SK-N-SH (cell line): Measurements from ENCODE around the gene LPO. TPM values are rescaled to one million over a fixed set of nuclear protein-coding genes. Genes with fewer than 3 reads are reported as not detected.

Source experiments
- CTCF ChIA-PET: fragments of 300-600, 350-600 bp; formaldehyde crosslinking; extraction: SDS; loops from one replicate; lab custom pipeline; 2021; lab: Yijun Ruan, JAX
- POLR2A ChIA-PET: fragments of 350-600 bp; sonication (Branson Sonifier 250); formaldehyde crosslinking; extraction: SDS; loops from one replicate; lab custom pipeline; 2020; ENCODE audit warnings: antibody characterized with exemption, inconsistent platforms; lab: Yijun Ruan, JAX
- DNase-seq: peaks from one replicate; pipeline ENCODE4 v3.0.0; 2012
- H2AFZ ChIP-seq: fragments of 200-600 bp; sonication (generic); 2 replicates; pipeline ENCODE4 v1.8.1; 2016; ENCODE audit warnings: antibody characterized with exemption, mild to moderate bottlenecking, low read depth
- H3F3A ChIP-seq: fragments of 200-600 bp; sonication (generic); replicated peaks from 2 replicates; pipeline ENCODE3; 2016; ENCODE audit warnings: antibody characterized with exemption, mild to moderate bottlenecking; ENCODE audit not compliant: insufficient read depth
- H3K27ac ChIP-seq, 2 experiments: fragments of 200-500 bp in 1 of 2; fragments of 200-600 bp in 1 of 2; sonication (Bioruptor generic) in 1 of 2; sonication (generic), shearing (Covaris generic) in 1 of 2; 2 replicates each; pipeline versions ENCODE4 v1.5.1 to v1.6.1; 2014 to 2016; ENCODE audit warnings: low read depth in 2 of 2, inconsistent platforms in 1 of 2, low read length in 1 of 2, mild to moderate bottlenecking in 1 of 2, mixed read lengths in 1 of 2
- H3K27me3 ChIP-seq: fragments of 200-600 bp; sonication (generic), shearing (Covaris generic); 2 replicates; pipeline ENCODE4 v1.6.1; 2016; ENCODE audit warnings: mixed run types; ENCODE audit not compliant: insufficient read depth
- H3K36me3 ChIP-seq, 2 experiments: fragments of 200-500 bp in 1 of 2; fragments of 200-600 bp in 1 of 2; sonication (Bioruptor generic) in 1 of 2; sonication (generic) in 1 of 2; replicated peaks in 1 of 2; 2 replicates each; pipeline versions ENCODE3 to v1.5.1; 2014 to 2016; ENCODE audit warnings: low read length in 1 of 2, mild to moderate bottlenecking in 1 of 2; ENCODE audit not compliant: insufficient read depth in 2 of 2, control insufficient read depth in 1 of 2
- H3K4me1 ChIP-seq, 2 experiments: fragments of 200-500 bp in 1 of 2; fragments of 200-600 bp in 1 of 2; sonication (Bioruptor generic) in 1 of 2; sonication (generic), shearing (Covaris generic) in 1 of 2; 2 replicates each; pipeline versions ENCODE4 v1.5.1 to v1.6.1; 2014 to 2016; ENCODE audit warnings: low read depth in 1 of 2, low read length in 1 of 2, mixed run types in 1 of 2; ENCODE audit not compliant: insufficient read depth in 2 of 2, control insufficient read depth in 1 of 2
- H3K4me2 ChIP-seq: fragments of 200-600 bp; sonication (generic), shearing (Covaris generic); 2 replicates; pipeline ENCODE4 v1.6.1; 2017; ENCODE audit warnings: mixed run types
- H3K4me3 ChIP-seq, 2 experiments: fragments of 200-500 bp in 1 of 2; fragments of 200-600 bp in 1 of 2; sonication (Bioruptor generic) in 1 of 2; sonication (generic), shearing (Covaris generic) in 1 of 2; 2 replicates each; pipeline versions ENCODE4 v1.5.1 to v1.8.1; 2014 to 2016; ENCODE audit warnings: low read depth in 2 of 2, inconsistent platforms in 1 of 2, low read length in 1 of 2, mild to moderate bottlenecking in 1 of 2, mixed read lengths in 1 of 2, moderate library complexity in 1 of 2
- H3K79me2 ChIP-seq: fragments of 200-600 bp; sonication (generic); 2 replicates; pipeline ENCODE4 v1.8.1; 2017; ENCODE audit warnings: mild to moderate bottlenecking; ENCODE audit not compliant: insufficient read depth
- H3K9ac ChIP-seq: fragments of 200-600 bp; sonication (generic); 2 replicates; pipeline ENCODE4 v1.6.1; 2017; ENCODE audit warnings: mixed run types
- H3K9me2 ChIP-seq: fragments of 200-600 bp; sonication (generic); 2 replicates; pipeline ENCODE4 v1.6.1; 2017; ENCODE audit warnings: mixed run types
- H3K9me3 ChIP-seq: fragments of 200-600 bp; sonication (generic); 2 replicates; pipeline ENCODE4 v1.6.1; 2017; ENCODE audit warnings: mixed run types, mild to moderate bottlenecking, moderate library complexity
- H4K20me1 ChIP-seq: fragments of 200-600 bp; sonication (generic); 2 replicates; pipeline ENCODE4 v1.6.1; 2017; ENCODE audit warnings: mild to moderate bottlenecking, mixed run types; ENCODE audit not compliant: insufficient read depth
- FOSL2 ChIP-seq: IDR thresholded peaks from 2 replicates; pipeline ENCODE4 v1.4.0; 2012; ENCODE audit warnings: low read depth, mild to moderate bottlenecking, moderate library complexity, borderline replicate concordance
- FOXJ3 ChIP-seq: sonication (generic); formaldehyde crosslinking; IDR thresholded peaks from 2 replicates; pipeline ENCODE4 v1.5.1; 2020; ENCODE audit warnings: mild to moderate bottlenecking, missing genetic modification reagents
- FOXM1 ChIP-seq: IDR thresholded peaks from 2 replicates; pipeline ENCODE4 v1.4.0; 2012; ENCODE audit warnings: low read depth, mild to moderate bottlenecking
- GABPA ChIP-seq: IDR thresholded peaks from 2 replicates; pipeline ENCODE4 v1.4.0; 2012; ENCODE audit warnings: low read depth, mild to moderate bottlenecking
- GATA2 ChIP-seq: sonication (generic); formaldehyde crosslinking; IDR thresholded peaks from 2 replicates; pipeline ENCODE4 v1.5.0; 2020; ENCODE audit warnings: mild to moderate bottlenecking, missing genetic modification reagents
- JUND ChIP-seq: IDR thresholded peaks from 2 replicates; pipeline ENCODE4 v1.4.0; 2012
- MXI1 ChIP-seq: IDR thresholded peaks from 2 replicates; pipeline ENCODE4 v1.6.1; 2012; ENCODE audit warnings: mild to moderate bottlenecking, low read depth, low read length, improper control_type of control experiment
- NFIC ChIP-seq: IDR thresholded peaks from 2 replicates; pipeline ENCODE4 v1.4.0; 2012; ENCODE audit warnings: borderline replicate concordance
- POLR2AphosphoS5 ChIP-seq: IDR thresholded peaks from 2 replicates; pipeline ENCODE4 v1.6.1; 2012; ENCODE audit warnings: low read depth, low read length
- RAD21 ChIP-seq: IDR thresholded peaks from 2 replicates; pipeline ENCODE4 v1.6.1; 2012; ENCODE audit warnings: mild to moderate bottlenecking, low read length
- RCOR1 ChIP-seq: fragments of 150-350 bp; IDR thresholded peaks from 2 replicates; pipeline ENCODE4 v1.6.1; 2017; ENCODE audit warnings: antibody characterized with exemption, low read length
- RFX5 ChIP-seq: IDR thresholded peaks from 2 replicates; pipeline ENCODE4 v1.6.1; 2012; ENCODE audit warnings: mild to moderate bottlenecking, improper control_type of control experiment, low read length
- RXRA ChIP-seq: IDR thresholded peaks from 2 replicates; pipeline ENCODE4 v1.4.0; 2012; ENCODE audit warnings: low read depth, mild to moderate bottlenecking, borderline replicate concordance
- SIN3A ChIP-seq: IDR thresholded peaks from 2 replicates; pipeline ENCODE4 v1.6.1; 2012; ENCODE audit warnings: low read depth, mild to moderate bottlenecking, low read length, moderate library complexity, borderline replicate concordance
- SMC3 ChIP-seq: IDR thresholded peaks from 2 replicates; pipeline ENCODE4 v1.6.1; 2012; ENCODE audit warnings: low read depth, low read length, improper control_type of control experiment
- TAF1 ChIP-seq: IDR thresholded peaks from 2 replicates; pipeline ENCODE4 v1.6.1; 2012; ENCODE audit warnings: low read depth, mild to moderate bottlenecking, low read length, moderate library complexity, borderline replicate concordance
- TCF12 ChIP-seq: IDR thresholded peaks from 2 replicates; pipeline ENCODE4 v1.4.0; 2012
- YY1 ChIP-seq: IDR thresholded peaks from 2 replicates; pipeline ENCODE4 v1.4.0; 2012; ENCODE audit warnings: low read depth, mild to moderate bottlenecking
- WGBS: methylation state at CpG from one replicate; pipeline ENCODE4 v1.1.6; 2017; ENCODE audit warnings: low lambda C conversion rate; 5-methylcytosine and 5-hydroxymethylcytosine counted together
- polyA plus RNA-seq, 3 experiments: library from polyadenylated mRNA; depleted of rRNA; stranded (reverse); fragments of >200 nt; gene quantifications; 2 replicates each; pipeline ENCODE4 v1.2.3, GENCODE V29; 2012
- TF ChIP-seq, protein P1 (sequence below): IDR thresholded peaks from 2 replicates; pipeline ENCODE4 v1.4.0; 2012; ENCODE audit warnings: low read depth
- TF ChIP-seq, protein P2 (sequence below): IDR thresholded peaks from 2 replicates; pipeline ENCODE4 v1.6.1; 2012; ENCODE audit warnings: mild to moderate bottlenecking, low read depth, low read length, moderate library complexity
- TF ChIP-seq, protein P3 (sequence below): fragments of 200-600 bp; sonication (generic); IDR thresholded peaks from 2 replicates; pipeline ENCODE4 v1.6.1; 2017; ENCODE audit warnings: antibody characterized with exemption, mild to moderate bottlenecking, moderate library complexity

The LPO gene
- polyA plus RNA-seq, 1 of the 3 experiments (the other 2 are of a cell fraction): not detected

DNA sequence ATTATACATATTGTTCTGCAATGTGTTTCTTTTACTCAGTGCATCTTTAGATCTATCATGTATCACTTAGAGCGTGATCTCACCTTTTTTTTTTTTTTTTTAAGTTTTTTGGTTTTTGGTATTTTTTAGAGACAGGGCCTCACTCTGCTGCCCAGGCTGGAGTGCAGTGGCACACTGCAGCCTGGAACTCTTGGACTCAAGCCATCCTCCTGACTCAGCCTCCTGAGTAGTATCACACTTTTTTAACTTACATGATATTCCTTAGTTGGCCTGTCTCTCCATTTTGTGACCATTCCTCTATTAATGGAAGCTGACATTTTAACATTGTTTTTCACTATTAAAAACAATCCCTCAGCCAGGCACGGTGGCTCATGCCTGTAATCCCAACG, 47.0 kb downstream of the LPO start (continued):
- TF ChIP-seq YY1: no peak

DNA sequence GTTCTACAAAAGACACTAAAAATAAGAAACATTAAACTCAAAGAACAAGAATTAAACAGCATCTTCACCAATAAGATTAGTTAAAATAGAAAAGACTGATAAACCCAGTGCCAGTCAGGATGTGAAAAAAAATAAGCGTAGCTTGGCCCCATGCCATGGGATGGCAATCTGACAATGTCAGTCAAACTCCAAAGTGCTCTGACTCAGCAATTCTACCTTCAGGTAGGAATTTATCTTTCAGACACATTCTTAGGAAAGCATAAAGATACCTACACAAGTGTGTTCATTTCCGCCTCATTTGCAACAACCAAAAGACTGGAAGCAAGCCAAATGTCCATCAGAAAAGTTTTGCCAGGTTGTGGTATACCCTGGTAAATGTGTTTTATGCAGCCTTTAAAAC, 51.5 kb downstream of the LPO start:
- Histone ChIP-seq H3K4me2 (no peak overlapping the region), H3K27me3 (peaks cover 50% of the 10 kb centered on the region; the same call in 1 of the 2 replicates), H3K4me3 (no peak overlapping the region), H2AFZ (no peak overlapping the region), H3K9me3 (no peaks in the 10 kb centered on the region), H3F3A (no peaks in the 10 kb centered on the region), H4K20me1 (no peaks in the 10 kb centered on the region), H3K79me2 (no peaks in the 10 kb centered on the region), H3K4me1 (no peaks in the 10 kb centered on the region), H3K9ac (no peak overlapping the region), H3K27ac (no peak overlapping the region), H3K9me2 (no peaks in the 10 kb centered on the region), H3K36me3 (no peaks in the 10 kb centered on the region)
- TF ChIP-seq POLR2AphosphoS5 (no peak), FOXJ3 (CRISPR knock-in tag) (no peak), TAF1 (no peak), RXRA (no peak), GATA2 (CRISPR knock-in tag) (no peak), FOSL2 (no peak), NFIC (no peak), FOXM1 (no peak), SIN3A (no peak), TCF12 (no peak), JUND (no peak), MXI1 (no peak)
- TF ChIP-seq, protein P1, sequence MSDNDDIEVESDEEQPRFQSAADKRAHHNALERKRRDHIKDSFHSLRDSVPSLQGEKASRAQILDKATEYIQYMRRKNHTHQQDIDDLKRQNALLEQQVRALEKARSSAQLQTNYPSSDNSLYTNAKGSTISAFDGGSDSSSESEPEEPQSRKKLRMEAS: no peak
- POLR2A ChIA-PET: no interaction called here
- no peak for DNase-seq
- WGBS: 22% methylated on average over 2 of the region's 2 CpGs
- CTCF ChIA-PET: interaction anchor here (1.1 to 2.0 kb wide), 3 partner anchors 15 to 128 kb away, joined by 3 to 7 read pairs (median 5); partner anchors contain the start of gene RNF43

DNA sequence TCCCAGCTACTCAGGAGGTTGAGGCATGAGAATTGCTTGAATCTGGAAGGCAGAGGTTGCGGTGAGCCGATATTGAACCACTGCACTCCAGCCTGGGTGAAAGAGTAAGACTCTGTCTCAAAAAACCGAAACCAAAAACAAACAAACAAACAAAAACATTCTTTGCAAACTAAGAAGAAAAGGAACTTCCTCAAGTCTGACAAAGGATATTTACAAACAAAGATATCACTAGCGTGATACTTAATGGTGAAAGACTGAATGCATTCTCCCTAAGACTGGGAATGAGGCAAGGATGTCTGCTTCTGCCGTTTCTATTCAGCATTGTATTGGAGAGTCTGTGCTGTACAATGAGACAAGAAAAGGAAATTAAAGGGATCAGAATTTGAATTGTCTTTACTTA, 52.9 kb downstream of the LPO start:
- TF ChIP-seq, protein P2, sequence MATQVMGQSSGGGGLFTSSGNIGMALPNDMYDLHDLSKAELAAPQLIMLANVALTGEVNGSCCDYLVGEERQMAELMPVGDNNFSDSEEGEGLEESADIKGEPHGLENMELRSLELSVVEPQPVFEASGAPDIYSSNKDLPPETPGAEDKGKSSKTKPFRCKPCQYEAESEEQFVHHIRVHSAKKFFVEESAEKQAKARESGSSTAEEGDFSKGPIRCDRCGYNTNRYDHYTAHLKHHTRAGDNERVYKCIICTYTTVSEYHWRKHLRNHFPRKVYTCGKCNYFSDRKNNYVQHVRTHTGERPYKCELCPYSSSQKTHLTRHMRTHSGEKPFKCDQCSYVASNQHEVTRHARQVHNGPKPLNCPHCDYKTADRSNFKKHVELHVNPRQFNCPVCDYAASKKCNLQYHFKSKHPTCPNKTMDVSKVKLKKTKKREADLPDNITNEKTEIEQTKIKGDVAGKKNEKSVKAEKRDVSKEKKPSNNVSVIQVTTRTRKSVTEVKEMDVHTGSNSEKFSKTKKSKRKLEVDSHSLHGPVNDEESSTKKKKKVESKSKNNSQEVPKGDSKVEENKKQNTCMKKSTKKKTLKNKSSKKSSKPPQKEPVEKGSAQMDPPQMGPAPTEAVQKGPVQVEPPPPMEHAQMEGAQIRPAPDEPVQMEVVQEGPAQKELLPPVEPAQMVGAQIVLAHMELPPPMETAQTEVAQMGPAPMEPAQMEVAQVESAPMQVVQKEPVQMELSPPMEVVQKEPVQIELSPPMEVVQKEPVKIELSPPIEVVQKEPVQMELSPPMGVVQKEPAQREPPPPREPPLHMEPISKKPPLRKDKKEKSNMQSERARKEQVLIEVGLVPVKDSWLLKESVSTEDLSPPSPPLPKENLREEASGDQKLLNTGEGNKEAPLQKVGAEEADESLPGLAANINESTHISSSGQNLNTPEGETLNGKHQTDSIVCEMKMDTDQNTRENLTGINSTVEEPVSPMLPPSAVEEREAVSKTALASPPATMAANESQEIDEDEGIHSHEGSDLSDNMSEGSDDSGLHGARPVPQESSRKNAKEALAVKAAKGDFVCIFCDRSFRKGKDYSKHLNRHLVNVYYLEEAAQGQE: no peak
- TF ChIP-seq POLR2AphosphoS5: no peak
- no peak for TF ChIP-seq RCOR1
- TF ChIP-seq TCF12: no peak
- no peak for TF ChIP-seq FOXJ3 (CRISPR knock-in tag)
- TF ChIP-seq, protein P3, sequence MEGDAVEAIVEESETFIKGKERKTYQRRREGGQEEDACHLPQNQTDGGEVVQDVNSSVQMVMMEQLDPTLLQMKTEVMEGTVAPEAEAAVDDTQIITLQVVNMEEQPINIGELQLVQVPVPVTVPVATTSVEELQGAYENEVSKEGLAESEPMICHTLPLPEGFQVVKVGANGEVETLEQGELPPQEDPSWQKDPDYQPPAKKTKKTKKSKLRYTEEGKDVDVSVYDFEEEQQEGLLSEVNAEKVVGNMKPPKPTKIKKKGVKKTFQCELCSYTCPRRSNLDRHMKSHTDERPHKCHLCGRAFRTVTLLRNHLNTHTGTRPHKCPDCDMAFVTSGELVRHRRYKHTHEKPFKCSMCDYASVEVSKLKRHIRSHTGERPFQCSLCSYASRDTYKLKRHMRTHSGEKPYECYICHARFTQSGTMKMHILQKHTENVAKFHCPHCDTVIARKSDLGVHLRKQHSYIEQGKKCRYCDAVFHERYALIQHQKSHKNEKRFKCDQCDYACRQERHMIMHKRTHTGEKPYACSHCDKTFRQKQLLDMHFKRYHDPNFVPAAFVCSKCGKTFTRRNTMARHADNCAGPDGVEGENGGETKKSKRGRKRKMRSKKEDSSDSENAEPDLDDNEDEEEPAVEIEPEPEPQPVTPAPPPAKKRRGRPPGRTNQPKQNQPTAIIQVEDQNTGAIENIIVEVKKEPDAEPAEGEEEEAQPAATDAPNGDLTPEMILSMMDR: no peak
- TF ChIP-seq GABPA: no peak
- TF ChIP-seq SMC3: no peak
- TF ChIP-seq, protein P1: no peak
- no peak for TF ChIP-seq GATA2 (CRISPR knock-in tag)
- no peak for TF ChIP-seq RAD21
- no peak for TF ChIP-seq RFX5
- Histone ChIP-seq H3K4me1 (no peaks in the 10 kb centered on the region), H3F3A (no peaks in the 10 kb centered on the region), H4K20me1 (no peaks in the 10 kb centered on the region), H3K27ac (no peak overlapping the region), H3K36me3 (no peaks in the 10 kb centered on the region), H3K27me3 (peaks cover 51% of the 10 kb centered on the region; the same call in 1 of the 2 replicates), H3K4me2 (no peak overlapping the region), H3K79me2 (no peaks in the 10 kb centered on the region), H3K9ac (no peak overlapping the region), H3K9me2 (no peaks in the 10 kb centered on the region), H3K4me3 (no peak overlapping the region), H3K9me3 (no peaks in the 10 kb centered on the region), H2AFZ (no peak overlapping the region)
- POLR2A ChIA-PET: no interaction called here
- WGBS: 46% methylated on average over 5 of the region's 5 CpGs
- no peak for DNase-seq
- CTCF ChIA-PET: interaction anchor here (0.7 to 1.3 kb wide), 3 partner anchors 91 to 168 kb away, joined by 3 to 5 read pairs (median 3); partner anchors contain the start of gene RNF43
